HG03039 (cell line): ENCODE measurements around the gene NAT8L.

Source experiments
- ATAC-seq: cut with Tn5 transposase; IDR thresholded peaks from one replicate; pipeline ENCODE4 v1.9.1; 2021; ENCODE audit warnings: mild to moderate bottlenecking, moderate library complexity; ENCODE audit not compliant: unreplicated experiment

The NAT8L gene

DNA sequence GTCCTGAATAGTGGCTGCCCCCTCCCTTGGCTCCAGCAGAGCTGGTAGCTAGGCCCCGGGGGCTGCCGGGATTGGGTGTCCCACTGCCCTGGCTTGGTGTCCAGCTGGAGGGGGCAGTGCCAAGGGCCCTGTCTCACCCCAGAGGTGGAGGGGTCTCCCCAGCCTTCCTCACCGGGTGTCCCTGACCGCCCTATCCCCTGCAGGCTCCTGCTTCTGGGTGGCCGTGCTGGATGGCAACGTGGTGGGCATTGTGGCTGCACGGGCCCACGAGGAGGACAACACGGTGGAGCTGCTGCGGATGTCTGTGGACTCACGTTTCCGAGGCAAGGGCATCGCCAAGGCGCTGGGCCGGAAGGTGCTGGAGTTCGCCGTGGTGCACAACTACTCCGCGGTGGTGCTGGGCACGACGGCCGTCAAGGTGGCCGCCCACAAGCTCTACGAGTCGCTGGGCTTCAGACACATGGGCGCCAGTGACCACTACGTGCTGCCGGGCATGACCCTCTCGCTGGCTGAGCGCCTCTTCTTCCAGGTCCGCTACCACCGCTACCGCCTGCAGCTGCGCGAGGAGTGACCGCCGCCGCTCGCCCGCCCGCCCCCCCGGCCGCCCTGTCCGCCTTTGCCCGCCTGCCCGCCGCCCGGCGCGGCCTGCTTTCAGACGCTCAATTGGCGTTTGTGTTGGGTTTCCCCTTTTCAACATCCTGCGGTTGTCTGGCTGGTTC is 4.6 kb downstream of the NAT8L start:
- no peak for ATAC-seq

DNA sequence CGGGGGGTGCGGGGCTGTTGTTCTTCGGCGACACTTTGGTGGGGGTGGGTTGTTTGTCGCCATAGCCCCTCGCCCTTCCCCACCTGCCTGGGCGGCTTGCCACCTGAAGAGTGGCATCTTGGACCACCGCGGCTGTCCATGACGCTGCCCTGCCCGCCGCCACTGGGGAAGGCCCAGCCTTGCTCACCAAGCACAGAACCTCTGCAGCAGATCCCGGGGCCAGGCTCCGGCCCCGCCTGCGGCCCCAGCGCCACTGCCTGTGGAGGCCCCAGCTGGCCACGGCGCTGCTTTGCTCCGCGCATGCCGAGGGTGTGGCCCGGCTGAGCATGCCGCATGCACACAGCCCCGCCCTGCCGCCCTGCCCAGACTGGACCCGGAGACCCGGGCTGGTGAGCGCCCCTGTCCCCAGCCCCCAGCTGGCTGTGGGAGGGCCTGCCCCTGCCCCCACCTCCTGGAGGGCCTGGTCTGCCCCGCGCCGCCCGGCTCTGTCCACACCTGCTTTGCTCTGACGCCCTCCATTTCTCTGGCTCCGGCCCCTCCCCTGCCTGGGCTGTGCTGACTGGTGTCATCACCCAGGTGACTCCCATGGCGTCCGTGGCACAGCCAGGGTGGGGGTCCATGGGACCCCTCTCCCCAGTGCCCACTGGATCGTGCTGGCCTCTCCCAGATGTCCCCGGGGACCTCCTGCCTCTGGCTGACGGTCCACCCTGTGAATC is 5.3 kb downstream of the NAT8L start:
- no peak for ATAC-seq

DNA sequence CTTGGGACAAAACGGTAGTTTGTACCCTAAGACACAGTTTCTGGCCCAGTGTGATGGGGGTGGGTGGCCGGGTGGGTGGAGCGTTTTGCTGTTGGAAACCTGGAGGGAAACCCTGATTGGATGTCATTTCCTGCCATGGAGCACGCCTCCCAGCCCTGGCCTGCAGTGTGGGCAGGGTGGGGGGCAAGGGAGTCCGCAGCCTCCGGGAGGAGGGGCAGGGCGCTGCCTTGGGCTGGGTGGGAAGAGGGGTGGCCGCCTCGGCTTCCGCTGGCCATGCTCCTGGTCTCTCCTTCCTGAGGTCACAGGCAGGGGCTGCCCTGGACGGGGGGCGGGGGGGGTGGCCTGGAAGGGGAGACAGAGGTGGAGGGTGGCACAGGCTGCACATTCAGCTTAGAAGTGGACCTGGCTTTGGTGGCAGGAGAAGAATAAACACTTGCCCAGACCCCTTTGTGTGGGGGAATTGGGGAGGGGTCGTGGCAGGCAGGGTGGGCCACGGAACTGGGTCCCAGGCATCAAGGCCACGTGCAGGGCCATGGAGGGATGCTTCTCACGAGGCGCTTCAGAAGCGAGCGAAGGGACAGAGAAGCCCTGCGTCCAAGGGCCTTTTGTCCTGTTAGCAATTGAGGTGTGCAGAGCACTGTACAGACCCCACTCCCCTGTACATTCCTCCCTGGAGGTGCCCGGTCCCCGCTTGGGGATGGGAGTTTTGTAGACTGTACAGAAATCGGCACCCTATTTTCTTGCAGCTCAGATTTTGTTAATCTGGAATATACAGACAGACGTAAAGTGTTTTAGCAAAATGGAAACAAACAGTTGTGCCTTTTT is 6.2 kb downstream of the NAT8L start:
- ATAC-seq: no peak

DNA sequence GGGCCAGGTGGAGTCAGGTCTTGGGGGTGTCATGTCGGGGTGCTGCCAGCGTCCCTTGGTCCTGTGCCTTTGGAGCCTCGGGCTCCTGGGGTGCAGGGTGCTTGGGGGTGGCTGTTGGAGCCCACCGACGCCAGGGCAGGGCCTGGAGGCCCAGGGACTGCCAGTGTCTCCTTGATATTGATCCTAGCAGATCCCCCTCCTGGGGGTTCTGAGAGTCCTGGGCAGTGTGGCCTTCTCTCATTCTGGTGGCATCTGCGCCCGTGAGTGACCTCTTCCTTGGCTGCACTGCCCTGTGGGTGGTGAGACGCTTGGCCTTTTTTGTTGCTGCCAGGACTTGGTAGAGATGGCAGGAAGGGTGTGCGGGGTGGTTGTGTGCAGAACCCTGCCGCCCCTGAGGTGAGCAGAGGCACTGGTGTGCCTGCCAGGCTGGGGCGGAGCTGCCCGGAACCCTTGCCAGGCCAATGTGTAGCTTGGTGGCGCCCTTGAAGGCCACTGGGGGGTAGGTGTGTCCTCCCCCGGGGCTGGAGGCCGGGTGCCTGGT is 7.0 kb downstream of the NAT8L start:
- no peak for ATAC-seq

DNA sequence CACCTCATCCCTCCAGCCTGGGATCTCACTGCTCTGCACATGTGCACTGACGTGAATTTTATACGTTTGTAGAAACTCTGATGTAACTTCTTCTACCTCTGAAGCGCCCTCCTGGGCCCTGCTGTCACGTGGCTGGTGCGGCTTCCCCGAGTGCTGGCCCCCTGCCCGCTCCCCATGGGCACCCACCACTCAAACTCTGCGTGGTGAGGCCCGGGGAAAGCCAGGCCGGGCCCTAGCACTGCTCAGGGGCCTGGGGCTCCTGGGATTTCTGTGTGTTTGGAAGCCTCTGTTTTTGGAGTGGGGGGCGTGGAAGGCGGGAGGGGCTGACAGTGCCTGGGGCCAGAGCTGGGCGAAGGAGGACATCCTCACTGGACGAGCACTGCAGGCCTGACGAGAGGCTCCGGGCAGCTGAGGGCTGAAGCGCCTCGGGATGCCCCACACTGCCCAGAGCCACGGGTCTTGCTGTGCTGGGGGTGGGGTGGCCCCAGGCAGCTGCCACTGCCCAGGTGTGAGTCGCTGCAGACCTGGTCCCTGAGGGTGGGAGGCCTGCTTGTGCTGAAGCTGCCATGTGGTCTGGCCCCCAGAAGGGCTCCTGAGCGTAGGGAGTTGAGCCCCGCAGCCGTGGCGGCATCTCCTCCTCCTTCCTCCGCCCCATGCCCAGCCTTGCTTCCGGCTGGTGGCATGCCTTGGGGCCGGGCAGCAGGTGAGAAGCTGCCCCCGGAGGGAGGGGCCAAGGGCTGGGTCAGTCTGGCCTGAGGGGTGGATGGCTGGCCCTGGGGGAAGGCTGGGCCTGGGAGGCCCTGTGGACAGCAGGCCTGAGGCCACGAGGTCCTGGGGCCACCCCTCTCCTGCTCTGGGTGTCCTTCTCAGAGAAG is 7.7 kb downstream of the NAT8L start:
- no peak for ATAC-seq

DNA sequence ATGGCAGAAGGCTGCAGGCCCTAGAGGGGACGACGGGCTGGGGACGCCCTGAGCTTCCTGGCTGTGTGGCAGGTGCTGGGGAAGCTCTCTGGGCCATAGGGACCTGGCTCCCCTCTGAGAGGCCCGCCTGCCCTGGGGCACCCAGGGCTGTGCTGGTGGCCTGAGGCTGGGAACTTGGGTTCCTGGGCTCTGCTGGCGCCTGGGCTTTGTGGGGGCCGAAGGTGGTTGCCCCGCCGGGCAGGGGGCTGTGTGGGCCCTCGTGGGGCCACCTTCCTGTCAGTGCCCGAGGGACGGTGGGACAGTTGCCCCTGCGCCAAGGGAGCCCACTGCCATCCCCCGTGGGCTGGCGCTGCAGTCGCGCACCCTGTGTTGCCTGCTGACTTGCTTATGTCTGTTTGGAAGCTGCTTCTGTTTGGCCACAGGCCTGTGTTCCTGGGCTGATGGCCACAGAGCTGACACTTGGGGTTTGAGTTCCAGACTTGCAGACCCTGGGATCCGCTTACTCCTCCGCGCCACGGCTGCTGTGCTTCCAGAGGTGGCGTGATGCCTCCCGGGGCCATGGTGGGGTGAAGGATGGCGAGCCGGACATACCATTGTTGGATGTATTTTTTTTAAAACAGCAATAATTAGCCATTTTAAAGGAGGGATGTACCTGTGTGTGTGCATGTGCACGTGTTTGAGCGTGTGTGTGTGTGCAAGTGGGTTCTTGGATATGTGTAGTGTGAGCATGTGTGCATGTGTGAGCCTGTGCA is 8.5 kb downstream of the NAT8L start:
- ATAC-seq: no peak

DNA sequence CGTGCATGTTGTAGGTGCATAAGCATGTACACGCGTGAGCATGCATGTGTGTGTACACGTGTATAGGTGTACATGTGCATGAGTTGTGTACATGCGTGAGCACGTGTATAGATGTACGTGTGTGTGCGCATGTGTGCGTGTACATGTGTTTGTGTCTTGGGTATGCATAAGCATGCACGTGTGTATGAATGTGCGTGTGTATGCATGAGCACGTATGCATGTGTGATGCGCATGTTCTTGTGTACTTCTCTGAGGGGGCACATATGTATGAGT is 9.0 kb downstream of the NAT8L start:
- ATAC-seq: no peak

DNA sequence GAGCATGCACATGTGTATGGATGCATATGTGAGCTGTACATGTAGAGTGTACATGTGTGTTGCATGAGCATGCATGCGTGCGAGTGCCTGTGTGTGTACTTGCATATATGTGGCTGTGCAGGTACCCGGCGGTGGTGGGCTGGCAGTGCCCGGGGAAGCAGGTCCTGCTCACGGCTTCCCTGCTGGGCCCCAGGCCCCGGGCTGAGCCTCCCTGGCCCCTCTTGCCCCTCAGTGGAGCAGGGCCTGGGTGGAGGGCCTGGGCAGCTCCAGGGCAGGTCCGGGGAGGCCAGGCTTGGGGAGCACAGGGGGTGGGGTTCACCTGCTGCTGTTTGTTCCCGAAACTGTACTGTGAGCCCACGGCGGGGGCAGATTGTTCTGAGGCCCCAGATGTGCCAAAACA is 9.4 kb downstream of the NAT8L start:
- no peak for ATAC-seq

DNA sequence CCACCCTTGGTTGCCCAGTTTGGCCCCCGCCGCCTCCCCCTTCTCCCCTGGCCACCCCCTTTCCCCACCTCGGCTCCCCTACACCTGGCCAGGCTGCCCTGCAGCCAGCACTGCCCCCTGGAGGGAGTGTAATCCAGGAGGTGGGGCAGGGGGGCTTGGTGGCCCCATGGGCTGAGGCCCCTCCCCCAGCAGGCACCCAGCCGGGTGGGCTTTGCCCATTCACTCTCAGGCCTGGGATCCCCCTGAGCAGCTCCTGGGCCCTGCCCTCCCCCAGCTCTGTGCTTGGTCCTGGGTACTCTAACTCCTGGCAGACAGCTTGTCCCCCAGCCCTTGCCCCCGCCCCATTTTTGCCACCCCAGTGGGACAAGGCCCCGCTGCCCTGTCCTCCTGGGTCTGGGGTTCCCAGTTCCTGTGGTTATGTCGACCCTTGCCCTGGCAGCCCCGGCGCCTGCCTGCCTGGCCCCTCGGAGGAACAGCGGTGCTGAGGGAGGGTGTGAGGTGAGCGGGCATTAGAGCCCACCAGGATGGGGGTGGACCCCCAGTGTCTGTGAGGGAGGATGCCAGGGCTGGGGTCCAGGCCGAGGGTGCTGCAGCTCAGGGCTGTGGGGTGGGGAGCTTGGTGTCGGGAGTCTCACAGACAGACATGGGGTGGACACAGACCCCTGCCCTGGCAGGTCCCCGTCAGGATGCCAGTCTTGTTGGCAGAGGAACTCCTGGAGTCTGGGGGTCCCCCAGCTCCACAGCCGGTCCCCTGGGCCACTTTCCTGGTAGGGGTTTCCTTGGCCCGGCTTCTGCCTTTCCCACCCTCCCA is 10.2 kb downstream of the NAT8L start:
- no peak for ATAC-seq

DNA sequence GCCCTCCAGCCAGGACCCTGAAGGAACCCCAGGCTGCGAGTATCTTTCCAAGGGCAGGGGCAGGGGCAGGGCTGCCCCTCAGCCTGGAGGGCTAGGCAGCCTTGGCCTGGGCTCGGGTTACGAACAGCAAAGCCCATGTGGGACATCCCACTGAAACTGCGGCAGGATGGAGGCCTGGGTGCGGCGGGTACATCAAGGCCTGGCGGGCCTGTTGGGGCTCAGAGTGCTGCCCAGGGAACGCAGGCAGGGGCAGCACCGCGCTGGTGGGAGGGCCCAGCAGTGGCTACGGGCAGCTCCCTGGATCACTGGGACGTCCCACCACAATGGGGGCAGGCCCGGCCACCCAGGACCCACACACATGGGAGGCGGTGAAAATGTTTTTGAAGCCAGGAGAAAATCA is 10.9 kb downstream of the NAT8L start:
- ATAC-seq: no peak

DNA sequence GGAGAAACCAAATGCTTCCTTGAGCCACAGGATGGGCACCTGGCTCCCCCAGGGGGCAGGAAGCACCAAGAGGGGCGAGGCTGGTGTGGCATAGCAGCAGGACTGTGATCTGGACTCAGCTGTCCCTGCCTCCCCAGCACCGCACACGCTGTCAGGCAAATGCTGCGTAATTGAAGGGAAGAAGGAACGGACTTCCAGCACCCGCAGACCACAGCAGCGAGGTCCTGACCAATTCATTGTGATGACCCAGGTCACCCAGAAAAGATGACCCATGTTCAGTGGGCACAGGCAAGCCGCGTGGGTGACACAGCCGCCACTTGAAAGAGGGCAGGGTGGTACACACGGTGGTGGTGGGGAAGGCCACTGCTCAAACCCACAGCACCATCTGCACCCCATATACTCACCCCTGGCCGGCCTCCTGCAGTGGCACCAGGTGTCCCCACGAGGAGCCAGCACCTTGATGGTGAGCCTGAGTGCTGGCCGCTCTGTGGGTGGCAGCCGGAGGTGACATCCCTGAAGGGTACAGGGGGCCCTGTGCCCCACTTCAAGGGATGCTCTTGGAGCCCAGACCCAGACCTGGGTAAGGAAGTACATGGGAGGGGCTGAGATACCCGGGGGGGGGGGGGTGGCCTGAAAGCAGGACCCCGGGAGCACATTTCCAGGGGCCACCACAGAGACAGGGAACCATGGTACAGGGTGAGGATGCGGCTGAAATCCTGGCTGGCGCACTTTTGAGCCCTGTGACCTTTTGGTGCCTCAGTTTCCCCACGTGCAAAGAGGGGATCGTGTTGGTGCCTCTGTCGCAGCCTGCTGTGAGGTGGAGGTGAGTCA is 11.5 kb downstream of the NAT8L start:
- ATAC-seq: no peak

DNA sequence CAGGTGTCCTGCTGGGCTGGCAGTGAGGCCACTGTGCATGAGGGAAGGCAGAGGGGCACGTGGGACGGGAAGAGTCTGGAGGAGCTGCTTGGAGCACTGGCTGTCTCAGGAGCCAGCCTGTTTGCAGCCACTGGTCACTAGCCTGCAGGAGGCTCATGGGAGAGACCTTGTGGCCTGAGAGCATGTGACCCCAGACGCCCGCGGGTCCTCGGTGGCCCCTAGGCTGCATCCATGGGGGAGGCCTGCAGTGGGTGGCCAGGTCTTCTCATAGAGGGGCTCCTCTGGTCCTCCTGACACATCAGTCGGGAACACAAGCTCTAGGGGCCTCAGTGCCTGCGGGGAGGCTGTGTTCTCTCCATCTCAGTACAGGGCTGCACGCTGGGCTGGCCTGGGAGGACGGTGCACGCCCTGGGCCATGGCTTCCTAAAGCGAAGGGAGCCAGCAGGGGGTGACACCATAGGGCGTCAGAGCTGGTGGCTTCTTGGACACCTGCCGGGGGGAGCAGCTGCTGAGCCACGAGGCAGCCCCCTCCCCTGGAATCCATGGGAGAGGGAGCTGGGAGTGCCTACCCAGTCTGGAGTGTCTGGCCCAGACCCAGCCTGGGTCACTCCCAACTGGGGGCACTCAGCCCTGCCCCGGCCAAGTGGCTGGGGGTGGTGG is 12.3 kb downstream of the NAT8L start:
- ATAC-seq: no peak

DNA sequence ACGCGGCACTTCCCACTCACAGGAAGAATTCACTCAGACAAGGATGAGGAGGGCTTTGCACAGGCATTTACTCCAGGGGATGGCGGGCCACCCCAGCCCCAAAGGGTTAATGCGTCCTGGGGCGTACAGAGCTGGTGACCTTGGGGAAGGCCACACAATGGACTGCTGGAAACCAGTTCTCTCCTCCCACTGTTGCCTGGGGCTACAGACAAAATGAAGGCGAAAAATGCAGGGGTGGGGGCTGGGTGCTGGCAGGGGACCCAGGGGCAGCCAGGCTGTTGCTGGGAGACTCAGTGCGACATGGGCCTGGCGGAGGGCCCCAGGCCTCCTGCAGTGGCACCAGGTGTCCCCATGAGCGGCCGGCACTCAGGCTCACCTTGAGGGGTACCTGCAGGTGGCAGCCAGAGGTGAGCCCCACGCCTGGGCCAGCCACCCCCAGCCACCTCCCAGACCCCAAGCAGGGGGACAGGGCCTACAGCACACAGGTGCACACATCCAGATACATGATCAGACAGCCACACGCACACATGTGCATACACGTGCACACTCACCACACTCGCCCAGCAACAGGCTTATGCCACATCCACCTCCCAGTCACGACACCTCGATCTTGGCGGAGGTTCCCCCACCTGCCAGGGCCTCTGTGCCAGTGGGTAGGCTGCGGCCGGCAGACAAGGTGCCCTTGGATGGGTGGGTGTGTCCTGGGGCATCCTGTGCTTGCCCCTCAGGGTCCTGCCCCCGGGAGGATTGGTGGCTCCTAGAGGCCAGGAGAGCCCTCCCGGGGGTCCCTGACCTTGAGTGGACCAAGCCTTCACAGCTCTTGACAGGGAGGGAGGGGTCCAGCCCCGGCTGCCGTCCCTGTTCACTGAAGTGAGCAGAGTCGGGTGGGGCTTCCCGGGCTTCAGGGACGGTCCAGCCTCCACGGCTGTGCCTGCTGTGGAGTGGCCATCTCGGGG is 13.1 kb downstream of the NAT8L start:
- no peak for ATAC-seq

DNA sequence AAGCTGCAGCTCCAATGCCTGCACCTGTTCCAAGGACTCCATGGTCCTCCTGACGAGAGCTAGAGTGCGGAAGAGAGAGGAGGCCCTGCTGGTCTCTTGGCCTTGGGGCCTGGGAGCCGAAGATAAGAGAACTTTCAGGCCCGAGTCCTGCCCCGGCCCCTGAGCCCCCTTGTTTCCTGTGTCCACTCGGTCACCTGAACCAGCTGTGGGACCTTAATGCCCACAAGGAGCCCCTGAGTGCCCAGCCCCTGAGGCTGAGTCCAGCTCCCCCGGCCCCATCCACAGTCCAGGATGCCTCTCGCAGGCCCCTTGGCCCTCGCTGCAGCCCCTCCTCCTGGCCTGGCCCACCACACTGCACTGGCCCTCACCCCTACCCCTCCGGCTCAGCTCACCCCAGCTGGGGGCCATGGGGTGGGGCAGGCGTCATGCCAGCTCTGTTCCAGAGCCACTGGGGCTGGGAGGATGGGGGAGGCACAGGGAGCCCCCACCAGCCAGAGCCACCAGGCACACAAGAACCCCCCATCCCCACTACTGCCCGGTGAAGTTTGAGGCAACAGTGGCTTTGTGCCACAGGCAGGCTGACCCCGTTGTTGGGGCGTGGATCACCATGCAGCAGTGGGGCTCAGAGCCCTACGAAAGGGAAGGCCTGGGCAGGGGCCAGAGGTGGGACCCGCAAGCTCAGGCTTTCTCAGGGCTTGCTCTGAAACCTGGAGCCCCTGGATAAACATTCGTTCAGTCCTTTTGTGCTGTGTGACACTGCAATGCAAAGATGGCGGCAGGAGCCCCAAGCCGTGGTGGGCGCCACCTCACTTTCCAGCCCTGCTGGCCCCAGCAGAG is 14.1 kb downstream of the NAT8L start:
- no peak for ATAC-seq

DNA sequence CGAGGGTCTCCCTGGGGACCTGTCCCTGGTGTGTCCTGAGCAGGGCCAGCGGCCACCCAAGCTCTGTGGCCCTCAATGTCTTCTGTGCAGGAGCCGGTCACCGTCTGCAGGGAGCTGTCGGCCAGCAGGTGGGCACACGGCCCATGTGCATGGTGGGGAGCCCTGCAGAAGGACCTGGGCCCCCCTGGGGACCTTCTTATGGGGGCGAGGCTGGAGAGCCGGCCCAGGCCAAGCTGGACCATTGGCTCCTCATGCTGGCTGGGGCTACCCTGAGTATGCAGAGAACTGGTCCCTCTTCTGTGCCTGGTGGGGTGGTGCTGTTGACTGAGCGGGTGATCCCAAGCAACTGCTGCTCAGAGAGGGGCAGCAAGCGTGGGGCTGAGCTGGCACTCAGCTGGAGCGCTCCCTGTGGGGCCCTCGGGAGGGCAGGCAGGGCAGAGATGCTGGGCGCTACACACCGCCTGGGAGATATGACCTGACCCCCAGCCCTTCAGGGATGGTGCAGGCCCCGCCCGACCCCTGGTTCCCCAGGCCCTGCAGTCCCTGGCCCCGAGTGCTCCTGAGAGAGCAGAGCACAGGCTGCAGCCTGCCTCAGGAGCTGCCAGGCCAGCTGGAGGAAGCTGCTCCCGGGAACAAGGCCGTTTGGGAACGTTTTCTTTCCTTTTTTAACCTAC is 14.8 kb downstream of the NAT8L start:
- ATAC-seq: no peak
